Mesenchymal stem cell (in vitro differentiated cells and primary cell): ENCODE results near the gene TLE3.

ENCODE experiments used
- DNase-seq: peaks from one replicate; pipeline ENCODE4 v3.0.0-alpha.2; 2013
- H2AFZ ChIP-seq: one replicate; pipeline ENCODE4 v1.6.1; 2013; ENCODE audit warnings: low read depth, mild to moderate bottlenecking, control low read depth, inconsistent platforms, low read length, moderate library complexity
- H2AK5ac ChIP-seq: 2 replicates; pipeline ENCODE4 v1.6.1; 2013; ENCODE audit warnings: low read length, moderate library complexity, mild to moderate bottlenecking, inconsistent platforms; ENCODE audit not compliant: severe bottlenecking
- H2BK120ac ChIP-seq: one replicate; pipeline ENCODE4 v1.6.1; 2013; ENCODE audit warnings: low read depth, mild to moderate bottlenecking, inconsistent platforms, low read length, moderate library complexity
- H2BK12ac ChIP-seq, 2 experiments: one replicate each; pipeline ENCODE4 v1.6.1; 2013; ENCODE audit warnings: inconsistent platforms in 2 of 2, low read length in 2 of 2, mild to moderate bottlenecking in 2 of 2, moderate library complexity in 2 of 2, control low read depth in 1 of 2
- H2BK15ac ChIP-seq: one replicate; pipeline ENCODE4 v1.6.1; 2013; ENCODE audit warnings: mild to moderate bottlenecking, low read depth, inconsistent platforms; ENCODE audit not compliant: poor library complexity, severe bottlenecking
- H2BK5ac ChIP-seq: 2 replicates; pipeline ENCODE4 v1.6.1; 2013; ENCODE audit warnings: low read depth, mild to moderate bottlenecking, low read length, control low read depth, inconsistent platforms; ENCODE audit not compliant: poor library complexity, severe bottlenecking
- H3K14ac ChIP-seq, 2 experiments: one replicate each; pipeline ENCODE4 v1.6.1; 2013; ENCODE audit warnings: inconsistent platforms in 2 of 2, low read length in 2 of 2, control low read depth in 1 of 2, mild to moderate bottlenecking in 1 of 2, moderate library complexity in 1 of 2
- H3K18ac ChIP-seq, 2 experiments: one replicate each; pipeline ENCODE4 v1.6.1; 2013; ENCODE audit warnings: inconsistent platforms in 2 of 2, low read length in 2 of 2, control low read depth in 1 of 2, low read depth in 1 of 2, mild to moderate bottlenecking in 1 of 2
- H3K23ac ChIP-seq, 2 experiments: one replicate each; pipeline ENCODE4 v1.6.1; 2013; ENCODE audit warnings: inconsistent platforms in 2 of 2, low read length in 2 of 2, mild to moderate bottlenecking in 2 of 2, moderate library complexity in 2 of 2, control low read depth in 1 of 2
- H3K27ac ChIP-seq: 2 replicates; pipeline ENCODE4 v1.5.1; 2013; ENCODE audit warnings: mild to moderate bottlenecking, moderate library complexity, low read length, control low read depth, inconsistent platforms; ENCODE audit not compliant: poor library complexity, severe bottlenecking
- H3K27me3 ChIP-seq, 2 experiments: 2 replicates each; pipeline versions ENCODE4 v1.6.1 to v1.7.0; 2013; ENCODE audit warnings: low read length in 2 of 2, mild to moderate bottlenecking in 2 of 2, moderate library complexity in 2 of 2, control low read depth in 1 of 2, inconsistent platforms in 1 of 2; ENCODE audit not compliant: control insufficient read depth in 1 of 2, insufficient read depth in 1 of 2
- H3K36me3 ChIP-seq, 2 experiments: 2 replicates each; pipeline versions ENCODE4 v1.6.1 to v1.7.0; 2013; ENCODE audit warnings: low read length in 2 of 2, control low read depth in 1 of 2, inconsistent platforms in 1 of 2, low read depth in 1 of 2, mild to moderate bottlenecking in 1 of 2; ENCODE audit not compliant: insufficient read depth in 2 of 2, control insufficient read depth in 1 of 2
- H3K4ac ChIP-seq, 2 experiments: one replicate each; pipeline ENCODE4 v1.6.1; 2013; ENCODE audit warnings: inconsistent platforms in 2 of 2, low read length in 2 of 2, mild to moderate bottlenecking in 2 of 2, moderate library complexity in 2 of 2, control low read depth in 1 of 2, low read depth in 1 of 2
- H3K4me1 ChIP-seq: 2 replicates; pipeline ENCODE4 v1.6.1; 2013; ENCODE audit warnings: low read depth, low read length, control low read depth; ENCODE audit not compliant: control insufficient read depth, insufficient read depth
- H3K4me2 ChIP-seq: 2 replicates; pipeline ENCODE4 v1.6.1; 2013; ENCODE audit warnings: low read length, mild to moderate bottlenecking, inconsistent platforms; ENCODE audit not compliant: poor library complexity, severe bottlenecking
- H3K4me3 ChIP-seq, 2 experiments: 2 replicates each; pipeline versions ENCODE4 v1.5.1 to v1.7.0; 2013; ENCODE audit warnings: low read length in 2 of 2, mild to moderate bottlenecking in 2 of 2, control low read depth in 1 of 2, low read depth in 1 of 2; ENCODE audit not compliant: insufficient read depth in 1 of 2
- H3K79me1 ChIP-seq: replicated peaks from 2 replicates; pipeline ENCODE4 v1.6.1; 2013; ENCODE audit warnings: mild to moderate bottlenecking, control low read depth, low read length, inconsistent platforms; ENCODE audit not compliant: poor library complexity, severe bottlenecking
- H3K9ac ChIP-seq: 2 replicates; pipeline ENCODE4 v1.7.0; 2013; ENCODE audit warnings: mild to moderate bottlenecking, low read length, moderate library complexity
- H3K9me3 ChIP-seq: 2 replicates; pipeline ENCODE4 v1.7.0; 2013; ENCODE audit warnings: mild to moderate bottlenecking, low read length; ENCODE audit not compliant: control insufficient read depth
- H4K8ac ChIP-seq: one replicate; pipeline ENCODE4 v1.6.1; 2013; ENCODE audit warnings: inconsistent platforms, mild to moderate bottlenecking, low read length, moderate library complexity
- H4K91ac ChIP-seq: one replicate; pipeline ENCODE4 v1.6.1; 2013; ENCODE audit warnings: mild to moderate bottlenecking, low read length, inconsistent platforms
- WGBS: methylation state at CpG from one replicate; pipeline ENCODE4 v1.1.7; 2013; ENCODE audit warnings: mixed read lengths; 5-methylcytosine and 5-hydroxymethylcytosine counted together

Gene TLE3

DNA sequence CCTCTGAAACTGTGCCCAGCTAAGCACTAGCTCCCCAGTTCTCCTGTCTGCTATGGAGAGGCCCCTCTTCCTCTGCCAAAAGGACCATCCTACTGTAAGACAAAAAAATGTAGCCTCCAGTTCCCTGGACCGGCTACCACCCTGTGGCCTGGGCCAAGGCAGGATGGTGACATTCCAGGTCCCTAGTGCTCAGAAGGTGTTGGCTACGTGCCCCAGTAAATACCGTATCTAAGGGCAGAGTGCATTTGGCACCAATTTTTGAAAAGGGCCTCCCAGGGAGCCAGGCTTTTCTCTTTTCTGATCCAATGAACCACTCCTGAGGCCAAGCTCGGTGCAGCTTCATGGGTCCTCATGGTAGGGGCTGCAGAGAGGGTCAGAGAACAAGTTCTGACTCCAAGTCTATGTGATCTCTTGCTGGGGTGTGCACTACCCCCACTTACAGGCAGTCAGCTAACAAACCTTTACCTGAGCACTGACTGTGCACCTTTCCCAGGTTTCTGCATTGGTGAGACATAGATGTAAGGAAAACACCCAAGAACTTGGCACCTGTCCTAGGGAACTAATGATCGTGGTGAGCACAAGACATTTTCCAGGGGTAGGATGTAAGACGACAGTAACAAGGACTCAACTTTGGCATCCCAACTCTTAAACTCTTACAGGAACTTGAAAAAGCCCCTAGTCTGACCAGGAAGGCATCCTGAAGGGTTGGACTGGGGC is 32.6 kb downstream of the TLE3 start:
- Histone ChIP-seq H3K4me3 (no peak overlapping the region), H3K9me3 (no peaks in the 10 kb centered on the region), H2BK120ac (no peak overlapping the region), H3K4ac (no peak overlapping the region), H4K8ac (no peak overlapping the region), H3K14ac (no peak overlapping the region), H2AFZ (no peak overlapping the region), H3K27ac (no peak overlapping the region), H3K36me3 (peaks cover 72 to 77% of the 10 kb centered on the region in 2 experiments), H3K4me1 (peaks cover 30% of the 10 kb centered on the region), H3K23ac (no peak overlapping the region), H3K9ac (no peak overlapping the region), H2AK5ac (no peak overlapping the region), H3K4me2 (no peak overlapping the region), H3K79me1 (peaks cover 29% of the 10 kb centered on the region), H3K27me3 (no peaks in the 10 kb centered on the region), H2BK5ac (no peak overlapping the region), H2BK15ac (no peak overlapping the region), H2BK12ac (no peak overlapping the region), H4K91ac (peak overlapping the region; percentile 52), H3K18ac (no peak overlapping the region)
- 95% methylated on average over 6 of the region's 6 CpGs for WGBS
- DNase-seq: no peak

DNA sequence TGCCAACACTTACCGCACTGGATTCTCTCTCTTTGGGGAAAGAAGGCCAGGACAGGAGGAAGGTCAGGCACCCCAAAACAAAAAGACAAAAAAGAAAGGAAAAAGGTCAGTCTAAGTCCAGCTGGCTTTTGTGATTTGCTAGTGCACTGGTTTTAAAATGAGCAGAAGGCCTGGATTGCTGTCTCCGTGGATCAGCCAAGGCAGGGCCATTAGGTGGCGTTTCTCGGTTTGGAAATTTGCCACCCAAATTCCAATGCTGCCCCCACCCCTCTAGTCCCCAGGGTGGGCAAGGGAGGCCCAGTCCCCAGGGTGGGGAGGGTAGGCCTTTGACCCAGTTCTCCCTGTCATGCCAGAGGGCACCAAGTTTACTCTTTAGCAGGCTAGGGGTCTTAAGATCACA is 33.3 kb downstream of the TLE3 start:
- no peak overlapping the region for H3K4ac ChIP-seq
- H3K9me3 ChIP-seq: no peaks in the 10 kb centered on the region
- no peak overlapping the region for H4K8ac ChIP-seq
- H2BK12ac ChIP-seq: no peak overlapping the region
- H3K23ac ChIP-seq: no peak overlapping the region
- peaks cover 72 to 77% of the 10 kb centered on the region in 2 experiments for H3K36me3 ChIP-seq
- H3K4me1 ChIP-seq: peaks cover 30% of the 10 kb centered on the region
- peaks cover 23% of the 10 kb centered on the region for H3K79me1 ChIP-seq
- H2BK120ac ChIP-seq: no peak overlapping the region
- H3K27me3 ChIP-seq: no peaks in the 10 kb centered on the region
- H3K4me3 ChIP-seq: no peak overlapping the region
- H2BK5ac ChIP-seq: no peak overlapping the region
- H3K14ac ChIP-seq: no peak overlapping the region
- no peak overlapping the region for H3K27ac ChIP-seq
- H3K9ac ChIP-seq: no peak overlapping the region
- H2AK5ac ChIP-seq: no peak overlapping the region
- H4K91ac ChIP-seq: no peak overlapping the region
- H3K18ac ChIP-seq: no peak overlapping the region
- whole genome bisulfite sequencing: 93% methylated on average over 4 of the region's 4 CpGs
- no peak overlapping the region for H3K4me2 ChIP-seq
- DNase-seq: no peak
- no peak overlapping the region for H2AFZ ChIP-seq
- H2BK15ac ChIP-seq: no peak overlapping the region

DNA sequence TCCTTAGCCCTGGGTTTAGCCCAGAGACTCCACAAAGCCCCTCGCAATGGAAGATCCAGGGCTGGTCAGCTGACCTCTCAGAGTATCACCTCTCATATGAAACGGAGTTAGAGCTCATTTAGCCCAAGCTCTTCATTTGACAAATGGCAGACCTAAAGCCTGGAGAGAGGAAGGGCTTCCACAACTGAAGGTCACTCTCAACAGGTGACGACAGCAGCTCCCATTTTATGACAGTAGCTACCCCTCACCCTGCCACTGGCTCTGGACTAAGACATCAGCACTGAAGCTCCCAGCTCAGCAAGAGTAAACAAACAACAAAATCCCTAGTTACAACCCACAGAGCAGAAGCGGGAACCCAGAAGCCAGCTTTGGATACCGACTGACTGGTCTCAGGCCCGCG is 33.7 kb downstream of the TLE3 start:
- H3K27ac ChIP-seq: no peak overlapping the region
- H2BK5ac ChIP-seq: no peak overlapping the region
- H3K4me1 ChIP-seq: peaks cover 30% of the 10 kb centered on the region
- H3K9me3 ChIP-seq: no peaks in the 10 kb centered on the region
- no peak overlapping the region for H4K8ac ChIP-seq
- peaks cover 21% of the 10 kb centered on the region for H3K79me1 ChIP-seq
- no peak overlapping the region for H2AFZ ChIP-seq
- DNase-seq: peak; percentile 14
- no peak overlapping the region for H3K23ac ChIP-seq
- peaks cover 72 to 77% of the 10 kb centered on the region in 2 experiments for H3K36me3 ChIP-seq
- H2BK12ac ChIP-seq: no peak overlapping the region
- H3K27me3 ChIP-seq: no peaks in the 10 kb centered on the region
- no peak overlapping the region for H4K91ac ChIP-seq
- H2BK15ac ChIP-seq: no peak overlapping the region
- H3K4me3 ChIP-seq: no peak overlapping the region
- WGBS: 78% methylated on average over 7 of the region's 7 CpGs
- H3K4ac ChIP-seq: no peak overlapping the region
- H3K18ac ChIP-seq: no peak overlapping the region
- H3K9ac ChIP-seq: no peak overlapping the region
- no peak overlapping the region for H3K4me2 ChIP-seq
- no peak overlapping the region for H2AK5ac ChIP-seq
- no peak overlapping the region for H3K14ac ChIP-seq
- H2BK120ac ChIP-seq: no peak overlapping the region

DNA sequence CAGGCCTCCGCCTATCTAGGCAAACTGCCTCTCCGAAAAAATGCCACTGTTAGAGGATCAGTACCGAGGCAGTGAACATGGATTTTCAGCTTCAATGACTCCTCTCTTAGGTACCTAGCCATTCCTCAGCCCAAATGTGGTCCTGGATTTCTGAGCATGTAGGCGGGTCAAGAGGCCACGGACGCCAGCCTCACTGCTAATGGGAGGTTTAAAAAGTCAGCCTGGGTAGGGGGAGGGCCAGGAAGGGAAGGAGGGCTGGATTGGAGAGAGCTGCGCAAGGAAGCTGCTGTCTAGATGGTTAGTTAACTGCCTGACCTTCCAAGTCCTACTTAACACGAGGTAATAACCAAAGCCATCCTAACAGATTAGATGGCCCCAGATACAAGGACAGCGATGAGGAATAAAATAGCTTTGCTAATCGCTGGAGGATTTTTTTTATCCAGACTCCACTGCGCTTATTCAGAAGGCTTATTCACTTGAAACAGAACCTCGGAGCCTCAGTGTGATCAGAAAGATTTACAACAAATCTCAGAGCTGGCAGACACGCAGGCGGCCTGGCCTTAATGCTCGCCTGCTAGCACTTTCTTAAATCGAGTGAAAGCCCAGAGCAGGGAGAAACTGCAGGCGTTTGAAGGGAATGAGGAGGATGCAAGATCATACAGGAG is 34.3 kb downstream of the TLE3 start:
- 83% methylated on average over 17 of the region's 17 CpGs for WGBS
- Histone ChIP-seq H3K79me1 (peaks cover 15% of the 10 kb centered on the region), H3K4ac (no peak overlapping the region), H3K18ac (no peak overlapping the region), H2BK120ac (no peak overlapping the region), H3K9ac (no peak overlapping the region), H3K23ac (no peak overlapping the region), H3K4me2 (no peak overlapping the region), H3K27ac (no peak overlapping the region), H3K4me1 (peaks cover 30% of the 10 kb centered on the region), H2BK5ac (no peak overlapping the region), H4K91ac (no peak overlapping the region), H2BK15ac (peak overlapping the region; percentile 20), H3K14ac (no peak overlapping the region), H2AK5ac (peak overlapping the region; percentile 11), H3K9me3 (no peaks in the 10 kb centered on the region), H2AFZ (no peak overlapping the region), H4K8ac (no peak overlapping the region), H3K4me3 (no peak overlapping the region), H3K27me3 (no peaks in the 10 kb centered on the region), H3K36me3 (peaks cover 73 to 77% of the 10 kb centered on the region in 2 experiments), H2BK12ac (no peak overlapping the region)
- no peak for DNase-seq
